Smooth muscle cell (in vitro differentiated cells): Measurements from ENCODE around the gene METTL16. TPM values are rescaled to one million over a fixed set of nuclear protein-coding genes. Genes with fewer than 3 reads are reported as not detected.
"Not testable (repeated sequence)": the region's sequence is repeated elsewhere in the genome, so short reads cannot be mapped to it uniquely, and the experiment has no call there.

Experiments
- DNase-seq: peaks from one replicate; lab custom pipeline; 2025; ENCODE audit not compliant: unreplicated experiment; lab: John Stamatoyannopoulos, UW
- H2AFZ ChIP-seq: fragments of 200-600 bp; sonication (generic); 2 replicates; pipeline ENCODE4 v1.6.0; 2016; ENCODE audit warnings: antibody characterized with exemption, low read depth, mild to moderate bottlenecking
- H3F3A ChIP-seq: fragments of 200-600 bp; sonication (generic); 2 replicates; pipeline ENCODE4 v1.6.0; 2017; ENCODE audit warnings: antibody characterized with exemption, low read depth
- H3K27ac ChIP-seq: fragments of 200-600 bp; sonication (generic); 2 replicates; pipeline ENCODE4 v1.5.1; 2016; ENCODE audit warnings: low read depth, mild to moderate bottlenecking
- H3K27me3 ChIP-seq: fragments of 200-600 bp; sonication (generic); 2 replicates; pipeline ENCODE4 v1.6.1; 2016; ENCODE audit warnings: low read depth, mild to moderate bottlenecking
- H3K36me3 ChIP-seq: fragments of 200-600 bp; sonication (generic); 2 replicates; pipeline ENCODE4 v1.5.1; 2016; ENCODE audit warnings: low read depth
- H3K4me1 ChIP-seq: fragments of 200-600 bp; sonication (generic); 2 replicates; pipeline ENCODE4 v1.5.1; 2016; ENCODE audit warnings: low read depth
- H3K4me2 ChIP-seq: fragments of 200-600 bp; sonication (generic); 2 replicates; pipeline ENCODE4 v1.6.0; 2016; ENCODE audit warnings: mild to moderate bottlenecking
- H3K4me3 ChIP-seq: fragments of 200-600 bp; sonication (generic); 2 replicates; pipeline ENCODE4 v1.5.1; 2016; ENCODE audit warnings: mild to moderate bottlenecking
- H3K79me2 ChIP-seq: fragments of 200-600 bp; sonication (generic); 2 replicates; pipeline ENCODE4 v1.6.0; 2016; ENCODE audit warnings: low read depth, mild to moderate bottlenecking
- H3K9ac ChIP-seq: fragments of 200-600 bp; sonication (generic); 2 replicates; pipeline ENCODE4 v1.6.0; 2016; ENCODE audit warnings: low read depth
- H3K9me3 ChIP-seq: fragments of 200-600 bp; sonication (generic); replicated peaks from 2 replicates; pipeline ENCODE4 v1.5.1; 2016; ENCODE audit warnings: low read depth
- H4K20me1 ChIP-seq: fragments of 200-600 bp; sonication (generic); 2 replicates; pipeline ENCODE4 v1.6.0; 2016; ENCODE audit warnings: low read depth
- WGBS: methylation state at CpG from one replicate; pipeline ENCODE4 v1.1.7; 2016; ENCODE audit warnings: low lambda C conversion rate; 5-methylcytosine and 5-hydroxymethylcytosine counted together
- polyA plus RNA-seq: library from polyadenylated mRNA; unstranded; fragments of >200 nt; fragmentation: Nextera tagmentation; extraction: Ambion mirVana; gene quantifications from 2 replicates; pipeline ENCODE4 v1.2.1, GENCODE V29; 2016
- total RNA-seq: library from RNA; depleted of rRNA; stranded (reverse); fragments of >200 nt; gene quantifications from 2 replicates; pipeline ENCODE4 v1.2.3, GENCODE V29; 2014
- TF ChIP-seq, protein P1 (sequence below): fragments of 200-600 bp; sonication (generic); IDR thresholded peaks from 2 replicates; pipeline ENCODE4 v1.5.1; 2017; ENCODE audit warnings: borderline replicate concordance, mild to moderate bottlenecking, antibody characterized with exemption; ENCODE audit not compliant: insufficient read depth, poor library complexity, severe bottlenecking

Gene METTL16
- total and polyA plus RNA-seq, 2 experiments from 2014 or later, result 16.8 to 27.4 TPM

DNA sequence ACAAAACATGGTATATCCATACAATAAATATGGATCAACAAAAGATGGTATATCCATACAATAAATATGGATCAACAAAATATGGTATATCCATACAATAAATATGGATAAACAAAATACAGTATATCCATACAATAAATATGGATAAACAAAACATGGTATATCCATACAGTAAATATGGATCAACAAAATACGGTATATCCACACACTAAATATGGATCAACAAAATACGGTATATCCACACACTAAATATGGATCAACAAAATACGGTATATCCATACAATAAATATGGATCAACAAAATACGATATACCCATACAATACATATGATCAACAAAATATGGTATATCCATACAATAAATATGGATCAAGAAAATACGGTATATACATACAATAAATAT, 8.1 kb downstream of the METTL16 start:
- H3K79me2 ChIP-seq, result peaks cover 57% of the 10 kb centered on the region
- TF ChIP-seq, protein P1, sequence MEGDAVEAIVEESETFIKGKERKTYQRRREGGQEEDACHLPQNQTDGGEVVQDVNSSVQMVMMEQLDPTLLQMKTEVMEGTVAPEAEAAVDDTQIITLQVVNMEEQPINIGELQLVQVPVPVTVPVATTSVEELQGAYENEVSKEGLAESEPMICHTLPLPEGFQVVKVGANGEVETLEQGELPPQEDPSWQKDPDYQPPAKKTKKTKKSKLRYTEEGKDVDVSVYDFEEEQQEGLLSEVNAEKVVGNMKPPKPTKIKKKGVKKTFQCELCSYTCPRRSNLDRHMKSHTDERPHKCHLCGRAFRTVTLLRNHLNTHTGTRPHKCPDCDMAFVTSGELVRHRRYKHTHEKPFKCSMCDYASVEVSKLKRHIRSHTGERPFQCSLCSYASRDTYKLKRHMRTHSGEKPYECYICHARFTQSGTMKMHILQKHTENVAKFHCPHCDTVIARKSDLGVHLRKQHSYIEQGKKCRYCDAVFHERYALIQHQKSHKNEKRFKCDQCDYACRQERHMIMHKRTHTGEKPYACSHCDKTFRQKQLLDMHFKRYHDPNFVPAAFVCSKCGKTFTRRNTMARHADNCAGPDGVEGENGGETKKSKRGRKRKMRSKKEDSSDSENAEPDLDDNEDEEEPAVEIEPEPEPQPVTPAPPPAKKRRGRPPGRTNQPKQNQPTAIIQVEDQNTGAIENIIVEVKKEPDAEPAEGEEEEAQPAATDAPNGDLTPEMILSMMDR, result no peak
- no peak overlapping the region for H3K27ac ChIP-seq
- no peak overlapping the region for H3K4me2 ChIP-seq
- no peak for DNase-seq
- H3K36me3 ChIP-seq, result no peaks in the 10 kb centered on the region
- H4K20me1 ChIP-seq, result peaks cover 18% of the 10 kb centered on the region
- H3K27me3 ChIP-seq, result no peaks in the 10 kb centered on the region
- no peaks in the 10 kb centered on the region for H3F3A ChIP-seq
- no peaks in the 10 kb centered on the region for H3K4me1 ChIP-seq
- H2AFZ ChIP-seq, result no peak overlapping the region
- H3K9me3 ChIP-seq, result no peaks in the 10 kb centered on the region
- no peak overlapping the region for H3K9ac ChIP-seq
- WGBS, result 90% methylated on average over 5 of the region's 5 CpGs
- no peak overlapping the region for H3K4me3 ChIP-seq

DNA sequence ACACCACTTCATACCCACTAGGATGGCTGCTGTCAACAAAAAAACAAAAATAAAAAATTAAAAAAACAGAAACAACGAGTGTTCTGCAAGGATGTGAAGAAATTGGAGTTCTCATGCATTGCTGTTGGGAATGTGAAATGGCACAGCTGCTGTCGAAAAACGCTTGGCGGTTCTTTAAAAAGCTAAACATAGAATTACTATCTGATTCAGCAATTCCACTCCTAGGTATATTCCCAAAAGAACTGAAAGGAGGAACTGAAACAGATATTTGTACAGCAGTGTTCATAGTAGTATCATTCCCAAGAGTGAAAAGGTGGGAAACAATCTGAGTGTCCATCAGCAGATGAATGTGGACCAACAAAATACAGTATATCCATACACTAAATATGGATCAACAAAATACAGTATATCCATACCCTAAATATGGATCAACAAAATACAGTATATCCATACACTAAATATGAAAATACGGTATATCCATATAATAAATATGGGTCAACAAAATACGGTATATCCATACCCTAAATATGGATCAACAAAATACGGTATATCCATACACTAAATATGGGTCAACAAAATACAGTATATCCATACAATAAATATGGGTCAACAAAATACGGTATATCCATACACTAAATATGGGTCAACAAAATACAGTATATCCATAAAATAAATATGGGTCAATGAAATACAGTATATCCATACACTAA, 8.7 kb downstream of the METTL16 start:
- DNase-seq, result no peak
- H3K4me3 ChIP-seq, result no peak overlapping the region
- H3K4me1 ChIP-seq, result no peaks in the 10 kb centered on the region
- no peak overlapping the region for H3K4me2 ChIP-seq
- no peaks in the 10 kb centered on the region for H3F3A ChIP-seq
- 98% methylated on average over 8 of the region's 8 CpGs for WGBS
- H3K9ac ChIP-seq, result no peak overlapping the region
- no peak overlapping the region for H3K27ac ChIP-seq
- H3K36me3 ChIP-seq, result no peaks in the 10 kb centered on the region
- peaks cover 18% of the 10 kb centered on the region for H4K20me1 ChIP-seq
- peaks cover 51% of the 10 kb centered on the region for H3K79me2 ChIP-seq
- H3K27me3 ChIP-seq, result no peaks in the 10 kb centered on the region
- TF ChIP-seq, protein P1, result no peak
- no peak overlapping the region for H2AFZ ChIP-seq
- H3K9me3 ChIP-seq, result no peaks in the 10 kb centered on the region

DNA sequence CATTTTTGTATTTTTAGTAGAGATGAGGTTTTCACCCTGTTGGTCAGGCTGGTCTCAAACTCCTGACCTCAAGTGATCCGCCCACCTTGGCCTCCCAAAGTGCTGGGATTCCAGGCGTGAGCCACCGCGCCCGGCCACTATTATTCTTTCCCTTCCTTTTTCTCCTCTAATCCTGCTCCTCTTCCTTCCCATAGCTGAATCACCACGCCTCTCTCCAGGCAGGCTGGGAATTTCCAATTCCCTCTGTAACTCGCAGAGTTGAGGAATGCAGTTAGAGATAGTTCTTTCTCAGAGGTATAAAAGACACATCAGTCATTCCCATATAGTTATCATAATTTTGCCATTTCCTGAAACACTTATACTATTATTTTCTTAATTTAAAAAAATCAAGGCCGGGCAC, 11.2 kb downstream of the METTL16 start:
- H3K27ac ChIP-seq, result no peak overlapping the region
- WGBS, result 82% methylated on average over 8 of the region's 8 CpGs
- H3K36me3 ChIP-seq, result no peaks in the 10 kb centered on the region
- H3K9ac ChIP-seq, result no peak overlapping the region
- no peak overlapping the region for H3K4me2 ChIP-seq
- DNase-seq, result no peak
- peaks cover 43% of the 10 kb centered on the region for H3K79me2 ChIP-seq
- H3K4me1 ChIP-seq, result no peaks in the 10 kb centered on the region
- H3F3A ChIP-seq, result no peaks in the 10 kb centered on the region
- no peaks in the 10 kb centered on the region for H3K9me3 ChIP-seq
- H3K4me3 ChIP-seq, result no peak overlapping the region
- H3K27me3 ChIP-seq, result no peaks in the 10 kb centered on the region
- TF ChIP-seq, protein P1, result no peak
- no peak overlapping the region for H2AFZ ChIP-seq
- peaks cover 13% of the 10 kb centered on the region for H4K20me1 ChIP-seq

DNA sequence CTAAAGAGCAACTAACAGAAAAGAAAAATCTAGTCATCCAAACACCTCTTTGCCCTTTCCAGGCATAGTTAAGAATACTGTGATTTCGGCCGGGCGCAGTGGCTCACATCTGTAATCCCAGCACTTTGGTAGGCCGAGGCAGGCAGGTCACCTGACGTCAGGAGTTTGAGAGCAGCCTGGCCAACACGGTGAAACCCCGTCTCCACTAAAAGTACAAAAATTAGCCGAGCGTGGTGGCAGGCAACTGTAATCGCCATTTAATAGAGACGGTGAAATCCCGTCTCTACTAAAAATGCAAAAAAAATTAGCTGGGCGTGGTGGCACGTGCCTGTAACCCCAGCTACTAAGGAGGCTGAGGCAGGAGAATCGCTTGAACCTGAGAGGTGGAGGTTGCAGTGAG, 22.4 kb downstream of the METTL16 start:
- not testable (repeated sequence) for H3K36me3 ChIP-seq, DNase-seq, H3K4me3 ChIP-seq, H3K4me2 ChIP-seq, H3K9me3 ChIP-seq, H2AFZ ChIP-seq, H3K27me3 ChIP-seq, H3K9ac ChIP-seq, H3K4me1 ChIP-seq, H3F3A ChIP-seq, H3K27ac ChIP-seq
- Histone ChIP-seq H4K20me1 (peaks cover 62% of the 10 kb centered on the region), H3K79me2 (peaks cover 17% of the 10 kb centered on the region)
- 95% methylated on average over 15 of the region's 15 CpGs for WGBS
